WTC11 (cell line): ENCODE data around the gene PPP1R1A.

Experiments used
- CREB1 ChIP-seq: sonication (generic); formaldehyde crosslinking; IDR thresholded peaks from 2 replicates; pipeline ENCODE4 v1.8.0; 2023; ENCODE audit warnings: mild to moderate bottlenecking, missing genetic modification reagents
- MYBL2 ChIP-seq: sonication (generic); formaldehyde crosslinking; IDR thresholded peaks from 2 replicates; pipeline ENCODE4 v1.8.1; 2023; ENCODE audit warnings: mild to moderate bottlenecking, moderate library complexity, missing genetic modification reagents
- NFYB ChIP-seq: sonication (generic); formaldehyde crosslinking; conservative IDR thresholded peaks from 2 replicates; pipeline ENCODE4 v1.8.0; 2022; ENCODE audit warnings: low read depth, missing genetic modification reagents
- RORB ChIP-seq: fragments of 250-450 bp; sonication (Bioruptor Pico); IDR thresholded peaks from 2 replicates; pipeline ENCODE4 v1.9.0; 2021; ENCODE audit warnings: mild to moderate bottlenecking
- TF ChIP-seq, protein P1 (sequence below): fragments of 200-600 bp; IDR thresholded peaks from 2 replicates; pipeline ENCODE4 v1.8.0; 2022; ENCODE audit warnings: antibody characterized with exemption

DNA sequence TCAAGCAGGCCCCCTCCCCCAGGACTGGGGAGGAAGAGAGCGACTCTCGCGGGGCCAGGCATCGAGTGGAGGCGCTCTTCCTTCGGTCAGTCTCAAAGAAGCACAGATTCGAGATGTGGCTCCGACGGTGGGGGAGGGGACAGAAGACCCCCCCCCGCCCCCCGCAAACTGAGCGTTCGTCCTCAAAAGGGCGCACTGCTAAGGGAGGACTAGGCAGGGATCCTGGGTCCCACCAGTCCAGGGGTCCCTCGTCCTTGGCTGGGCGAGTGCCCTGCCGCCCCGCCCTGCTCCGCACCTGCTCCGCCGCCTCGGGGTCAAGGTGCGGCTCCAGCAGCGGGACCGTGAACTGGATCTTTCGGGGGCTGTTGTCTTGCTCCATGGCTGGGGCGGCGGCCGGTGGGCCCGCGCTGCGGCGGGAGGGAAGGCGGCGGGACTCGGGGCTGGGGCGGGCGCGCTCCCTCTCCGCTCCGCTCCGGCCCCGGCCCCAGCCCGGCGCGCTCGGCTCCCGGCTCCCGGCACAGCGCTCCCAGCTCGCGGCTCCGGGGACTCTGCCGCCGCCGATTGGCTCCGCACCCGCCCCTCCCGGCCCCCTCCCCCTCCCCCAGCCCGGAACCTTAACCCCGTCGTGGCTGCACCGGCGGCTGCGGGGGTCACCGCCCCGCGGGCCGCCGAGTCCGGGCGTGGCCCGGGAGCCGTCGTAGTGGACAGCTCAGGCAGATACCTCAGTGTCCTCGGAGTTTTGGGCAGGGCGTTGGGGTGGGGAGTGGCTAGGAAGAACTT, at the start of gene PPP1R1A:
- TF ChIP-seq NFYB (CRISPR knock-in tag) = no peak
- TF ChIP-seq, protein P1, sequence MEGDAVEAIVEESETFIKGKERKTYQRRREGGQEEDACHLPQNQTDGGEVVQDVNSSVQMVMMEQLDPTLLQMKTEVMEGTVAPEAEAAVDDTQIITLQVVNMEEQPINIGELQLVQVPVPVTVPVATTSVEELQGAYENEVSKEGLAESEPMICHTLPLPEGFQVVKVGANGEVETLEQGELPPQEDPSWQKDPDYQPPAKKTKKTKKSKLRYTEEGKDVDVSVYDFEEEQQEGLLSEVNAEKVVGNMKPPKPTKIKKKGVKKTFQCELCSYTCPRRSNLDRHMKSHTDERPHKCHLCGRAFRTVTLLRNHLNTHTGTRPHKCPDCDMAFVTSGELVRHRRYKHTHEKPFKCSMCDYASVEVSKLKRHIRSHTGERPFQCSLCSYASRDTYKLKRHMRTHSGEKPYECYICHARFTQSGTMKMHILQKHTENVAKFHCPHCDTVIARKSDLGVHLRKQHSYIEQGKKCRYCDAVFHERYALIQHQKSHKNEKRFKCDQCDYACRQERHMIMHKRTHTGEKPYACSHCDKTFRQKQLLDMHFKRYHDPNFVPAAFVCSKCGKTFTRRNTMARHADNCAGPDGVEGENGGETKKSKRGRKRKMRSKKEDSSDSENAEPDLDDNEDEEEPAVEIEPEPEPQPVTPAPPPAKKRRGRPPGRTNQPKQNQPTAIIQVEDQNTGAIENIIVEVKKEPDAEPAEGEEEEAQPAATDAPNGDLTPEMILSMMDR = no peak
- TF ChIP-seq RORB (CRISPR knock-in tag) = no peak
- TF ChIP-seq CREB1 (CRISPR knock-in tag) = no peak
- TF ChIP-seq MYBL2 (CRISPR knock-in tag) = no peak
